Measurements from ENCODE around the gene GRM8. TPM values are rescaled to one million over a fixed set of nuclear protein-coding genes. Genes with fewer than 3 reads are reported as not detected.
A peak's percentile ranks its signal among the peaks of the same experiment; 100 is the strongest.
"Not testable (repeated sequence)": the region's sequence is repeated elsewhere in the genome, so short reads cannot be mapped to it uniquely, and the experiment has no call there.

The GRM8 gene
- total RNA-seq, 1 experiment from 2014 or later: 0.40 TPM

GRCh38 chr7:126937171-126937570 lies 315.6 kb downstream of the GRM8 start:
- Mint-ChIP-seq H3K4me1 (ENCODE audit: low read depth, unreplicated experiment) (peaks cover 63% of the 10 kb centered on the region), H3K27ac (ENCODE audit: unreplicated experiment) (peak overlapping the region; percentile 37), H3K36me3 (ENCODE audit: insufficient read depth, unreplicated experiment) (peaks cover 7% of the 10 kb centered on the region), H3K9me3 (ENCODE audit: low read depth, unreplicated experiment) (no peaks in the 10 kb centered on the region), H3K4me3 (ENCODE audit: low read depth, unreplicated experiment) (no peak overlapping the region), H3K27me3 (ENCODE audit: unreplicated experiment) (no peaks in the 10 kb centered on the region)
- intact Hi-C loops (cut with micrococcal nuclease; ENCODE audit: unreplicated experiment): loop anchor here (2.0 kb wide), 1 partner anchor 98 kb away; no protein-coding TSS in a partner anchor
- no peak for TF ChIP-seq CTCF (IDR thresholded peaks at IDR 0.05; ENCODE audit: unreplicated experiment)
- CTCF ChIA-PET: no interaction called here
- peak; percentile 15 for DNase-seq
- no TSS peak for BruUV-seq (replicated peaks)

- no TSS peak for BruUV-seq (replicated peaks)
- H3K4me1 Mint-ChIP-seq (ENCODE audit: low read depth, unreplicated experiment): peaks cover 48% of the 10 kb centered on the region
- no peak overlapping the region for H3K27ac Mint-ChIP-seq (ENCODE audit: unreplicated experiment)
- no peak overlapping the region for H3K4me3 Mint-ChIP-seq (ENCODE audit: low read depth, unreplicated experiment)
- intact Hi-C loops (cut with micrococcal nuclease; ENCODE audit: unreplicated experiment): no loop called here
- no peaks in the 10 kb centered on the region for H3K9me3 Mint-ChIP-seq (ENCODE audit: low read depth, unreplicated experiment)
- CTCF ChIA-PET: no interaction called here
- DNase-seq: no peak
- no peaks in the 10 kb centered on the region for H3K27me3 Mint-ChIP-seq (ENCODE audit: unreplicated experiment)
- no peak for TF ChIP-seq CTCF (IDR thresholded peaks at IDR 0.05; ENCODE audit: unreplicated experiment)
- H3K36me3 Mint-ChIP-seq (ENCODE audit: insufficient read depth, unreplicated experiment): no peaks in the 10 kb centered on the region
These were observed 321.2 kb downstream of the GRM8 start for GRCh38 chr7:126931581-126931980.

GRCh38 chr7:126930166-126930565 lies 322.6 kb downstream of the GRM8 start:
- TF ChIP-seq CTCF (IDR thresholded peaks at IDR 0.05; ENCODE audit: unreplicated experiment): no peak
- H3K27me3 Mint-ChIP-seq (ENCODE audit: unreplicated experiment): no peaks in the 10 kb centered on the region

GRCh38 chr7:126924477-126924876 lies 328.3 kb downstream of the GRM8 start:
- BruUV-seq (replicated peaks): no TSS peak
- Mint-ChIP-seq H3K27ac (ENCODE audit: unreplicated experiment) (no peak overlapping the region), H3K4me3 (ENCODE audit: low read depth, unreplicated experiment) (no peak overlapping the region), H3K4me1 (ENCODE audit: low read depth, unreplicated experiment) (no peaks in the 10 kb centered on the region), H3K27me3 (ENCODE audit: unreplicated experiment) (no peaks in the 10 kb centered on the region), H3K36me3 (ENCODE audit: insufficient read depth, unreplicated experiment) (no peaks in the 10 kb centered on the region), H3K9me3 (ENCODE audit: low read depth, unreplicated experiment) (peaks cover 2% of the 10 kb centered on the region)
- TF ChIP-seq CTCF (IDR thresholded peaks at IDR 0.05; ENCODE audit: unreplicated experiment): no peak
- no peak for DNase-seq
- intact Hi-C loops (cut with micrococcal nuclease; ENCODE audit: unreplicated experiment): no loop called here
- CTCF ChIA-PET: no interaction called here

More at GRCh38 chr7:126930166-126930565, 322.6 kb downstream of the GRM8 start:
- Mint-ChIP-seq H3K4me3 (ENCODE audit: low read depth, unreplicated experiment) (no peak overlapping the region), H3K36me3 (ENCODE audit: insufficient read depth, unreplicated experiment) (no peaks in the 10 kb centered on the region), H3K4me1 (ENCODE audit: low read depth, unreplicated experiment) (peaks cover 34% of the 10 kb centered on the region), H3K9me3 (ENCODE audit: low read depth, unreplicated experiment) (no peaks in the 10 kb centered on the region), H3K27ac (ENCODE audit: unreplicated experiment) (no peak overlapping the region)
- intact Hi-C loops (cut with micrococcal nuclease; ENCODE audit: unreplicated experiment): no loop called here
- DNase-seq: no peak
- no TSS peak for BruUV-seq (replicated peaks)
- CTCF ChIA-PET: no interaction called here

- BruUV-seq (replicated peaks); H3K27ac Mint-ChIP-seq (ENCODE audit: unreplicated experiment); H3K9me3 Mint-ChIP-seq (ENCODE audit: low read depth, unreplicated experiment); H3K36me3 Mint-ChIP-seq (ENCODE audit: insufficient read depth, unreplicated experiment); H3K4me3 Mint-ChIP-seq (ENCODE audit: low read depth, unreplicated experiment); intact Hi-C loops (cut with micrococcal nuclease; ENCODE audit: unreplicated experiment); CTCF ChIA-PET: not testable (repeated sequence)
- peak; percentile 6 for DNase-seq
- Mint-ChIP-seq H3K27me3 (ENCODE audit: unreplicated experiment) (peaks cover 13% of the 10 kb centered on the region), H3K4me1 (ENCODE audit: low read depth, unreplicated experiment) (peaks cover 12% of the 10 kb centered on the region)
These were observed 341.1 kb downstream of the GRM8 start for GRCh38 chr7:126911627-126912026.

- intact Hi-C loops (cut with micrococcal nuclease; ENCODE audit: unreplicated experiment); H3K4me3 Mint-ChIP-seq (ENCODE audit: low read depth, unreplicated experiment); H3K36me3 Mint-ChIP-seq (ENCODE audit: insufficient read depth, unreplicated experiment); H3K27ac Mint-ChIP-seq (ENCODE audit: unreplicated experiment); BruUV-seq (replicated peaks); CTCF ChIA-PET; H3K9me3 Mint-ChIP-seq (ENCODE audit: low read depth, unreplicated experiment); DNase-seq: not testable (repeated sequence)
- H3K4me1 Mint-ChIP-seq (ENCODE audit: low read depth, unreplicated experiment): peaks cover 12% of the 10 kb centered on the region
- H3K27me3 Mint-ChIP-seq (ENCODE audit: unreplicated experiment): peaks cover 13% of the 10 kb centered on the region
These were observed 344.2 kb downstream of the GRM8 start for GRCh38 chr7:126908564-126908963.

- H3K36me3 Mint-ChIP-seq (ENCODE audit: insufficient read depth, unreplicated experiment); H3K9me3 Mint-ChIP-seq (ENCODE audit: low read depth, unreplicated experiment); BruUV-seq (replicated peaks); H3K4me3 Mint-ChIP-seq (ENCODE audit: low read depth, unreplicated experiment); CTCF ChIA-PET; intact Hi-C loops (cut with micrococcal nuclease; ENCODE audit: unreplicated experiment); DNase-seq: not testable (repeated sequence)
- peak overlapping the region; percentile 40 for H3K27ac Mint-ChIP-seq (ENCODE audit: unreplicated experiment)
- peaks cover 12% of the 10 kb centered on the region for H3K4me1 Mint-ChIP-seq (ENCODE audit: low read depth, unreplicated experiment)
- peaks cover 13% of the 10 kb centered on the region for H3K27me3 Mint-ChIP-seq (ENCODE audit: unreplicated experiment)
These were observed 345.1 kb downstream of the GRM8 start for GRCh38 chr7:126907657-126908056.
